HG02840 (cell line): ENCODE data around the gene RRP8.

ENCODE experiments used
- ATAC-seq: cut with Tn5 transposase; IDR thresholded peaks from one replicate; pipeline ENCODE4 v1.9.1; 2021; ENCODE audit warnings: mild to moderate bottlenecking, moderate library complexity, moderate number of reproducible peaks; ENCODE audit not compliant: unreplicated experiment, low FRiP score

The RRP8 gene

GRCh38 chr11:6572215-6572614 is 31.2 kb downstream of the RRP8 start:
- ATAC-seq: no peak

- no peak for ATAC-seq
Observed at GRCh38 chr11:6571434-6572008, 31.9 kb downstream of the RRP8 start.

GRCh38 chr11:6570691-6571427 is 32.6 kb downstream of the RRP8 start:
- ATAC-seq: no peak

- no peak for ATAC-seq
Observed at GRCh38 chr11:6569706-6570105, 33.7 kb downstream of the RRP8 start.

- no peak for ATAC-seq
Observed at GRCh38 chr11:6568191-6568918, 35.1 kb downstream of the RRP8 start.

- no peak for ATAC-seq
Observed at GRCh38 chr11:6567371-6567745, 36.1 kb downstream of the RRP8 start.

- no peak for ATAC-seq
Observed at GRCh38 chr11:6566704-6567370, 36.6 kb downstream of the RRP8 start.

GRCh38 chr11:6565988-6566703 is 37.3 kb downstream of the RRP8 start:
- no peak for ATAC-seq

- ATAC-seq: no peak
Observed at GRCh38 chr11:6565325-6565724, 38.1 kb downstream of the RRP8 start.

- no peak for ATAC-seq
Observed at GRCh38 chr11:6563667-6564066, 39.7 kb downstream of the RRP8 start.

- ATAC-seq: no peak
Observed at GRCh38 chr11:6563121-6563619, 40.2 kb downstream of the RRP8 start.

GRCh38 chr11:6561288-6561687 is 42.1 kb downstream of the RRP8 start:
- ATAC-seq: no peak

GRCh38 chr11:6559369-6559768 is 44.0 kb downstream of the RRP8 start:
- ATAC-seq: no peak

GRCh38 chr11:6557761-6558674 is 45.4 kb downstream of the RRP8 start:
- ATAC-seq: no peak

GRCh38 chr11:6557063-6557462 is 46.4 kb downstream of the RRP8 start:
- ATAC-seq: no peak

GRCh38 chr11:6556139-6556949 is 47.1 kb downstream of the RRP8 start:
- no peak for ATAC-seq

GRCh38 chr11:6554828-6555706 is 48.3 kb downstream of the RRP8 start:
- ATAC-seq: no peak

GRCh38 chr11:6553634-6554033 is 49.8 kb downstream of the RRP8 start:
- ATAC-seq: no peak
